SK-N-SH (cell line): ENCODE results near the gene CCDC60. TPM values are rescaled to one million over a fixed set of nuclear protein-coding genes. Genes with fewer than 3 reads are reported as not detected.
"Not testable (repeated sequence)": the region's sequence is repeated elsewhere in the genome, so short reads cannot be mapped to it uniquely, and the experiment has no call there.

Experiments
- CTCF ChIA-PET: fragments of 300-600, 350-600 bp; formaldehyde crosslinking; extraction: SDS; loops from one replicate; lab custom pipeline; 2021; lab: Yijun Ruan, JAX
- POLR2A ChIA-PET: fragments of 350-600 bp; sonication (Branson Sonifier 250); formaldehyde crosslinking; extraction: SDS; loops from one replicate; lab custom pipeline; 2020; ENCODE audit warnings: antibody characterized with exemption, inconsistent platforms; lab: Yijun Ruan, JAX
- DNase-seq: peaks from one replicate; pipeline ENCODE4 v3.0.0; 2012
- H2AFZ ChIP-seq: fragments of 200-600 bp; sonication (generic); 2 replicates; pipeline ENCODE4 v1.8.1; 2016; ENCODE audit warnings: antibody characterized with exemption, mild to moderate bottlenecking, low read depth
- H3F3A ChIP-seq: fragments of 200-600 bp; sonication (generic); replicated peaks from 2 replicates; pipeline ENCODE3; 2016; ENCODE audit warnings: antibody characterized with exemption, mild to moderate bottlenecking; ENCODE audit not compliant: insufficient read depth
- H3K27ac ChIP-seq, 2 experiments: fragments of 200-500 bp in 1 of 2; fragments of 200-600 bp in 1 of 2; sonication (Bioruptor generic) in 1 of 2; sonication (generic), shearing (Covaris generic) in 1 of 2; 2 replicates each; pipeline versions ENCODE4 v1.5.1 to v1.6.1; 2014 to 2016; ENCODE audit warnings: low read depth in 2 of 2, inconsistent platforms in 1 of 2, low read length in 1 of 2, mild to moderate bottlenecking in 1 of 2, mixed read lengths in 1 of 2
- H3K27me3 ChIP-seq: fragments of 200-600 bp; sonication (generic), shearing (Covaris generic); 2 replicates; pipeline ENCODE4 v1.6.1; 2016; ENCODE audit warnings: mixed run types; ENCODE audit not compliant: insufficient read depth
- H3K36me3 ChIP-seq, 2 experiments: fragments of 200-500 bp in 1 of 2; fragments of 200-600 bp in 1 of 2; sonication (Bioruptor generic) in 1 of 2; sonication (generic) in 1 of 2; replicated peaks in 1 of 2; 2 replicates each; pipeline versions ENCODE3 to v1.5.1; 2014 to 2016; ENCODE audit warnings: low read length in 1 of 2, mild to moderate bottlenecking in 1 of 2; ENCODE audit not compliant: insufficient read depth in 2 of 2, control insufficient read depth in 1 of 2
- H3K4me1 ChIP-seq, 2 experiments: fragments of 200-500 bp in 1 of 2; fragments of 200-600 bp in 1 of 2; sonication (Bioruptor generic) in 1 of 2; sonication (generic), shearing (Covaris generic) in 1 of 2; 2 replicates each; pipeline versions ENCODE4 v1.5.1 to v1.6.1; 2014 to 2016; ENCODE audit warnings: low read depth in 1 of 2, low read length in 1 of 2, mixed run types in 1 of 2; ENCODE audit not compliant: insufficient read depth in 2 of 2, control insufficient read depth in 1 of 2
- H3K4me2 ChIP-seq: fragments of 200-600 bp; sonication (generic), shearing (Covaris generic); 2 replicates; pipeline ENCODE4 v1.6.1; 2017; ENCODE audit warnings: mixed run types
- H3K4me3 ChIP-seq, 2 experiments: fragments of 200-500 bp in 1 of 2; fragments of 200-600 bp in 1 of 2; sonication (Bioruptor generic) in 1 of 2; sonication (generic), shearing (Covaris generic) in 1 of 2; 2 replicates each; pipeline versions ENCODE4 v1.5.1 to v1.8.1; 2014 to 2016; ENCODE audit warnings: low read depth in 2 of 2, inconsistent platforms in 1 of 2, low read length in 1 of 2, mild to moderate bottlenecking in 1 of 2, mixed read lengths in 1 of 2, moderate library complexity in 1 of 2
- H3K79me2 ChIP-seq: fragments of 200-600 bp; sonication (generic); 2 replicates; pipeline ENCODE4 v1.8.1; 2017; ENCODE audit warnings: mild to moderate bottlenecking; ENCODE audit not compliant: insufficient read depth
- H3K9ac ChIP-seq: fragments of 200-600 bp; sonication (generic); 2 replicates; pipeline ENCODE4 v1.6.1; 2017; ENCODE audit warnings: mixed run types
- H3K9me2 ChIP-seq: fragments of 200-600 bp; sonication (generic); 2 replicates; pipeline ENCODE4 v1.6.1; 2017; ENCODE audit warnings: mixed run types
- H3K9me3 ChIP-seq: fragments of 200-600 bp; sonication (generic); 2 replicates; pipeline ENCODE4 v1.6.1; 2017; ENCODE audit warnings: mixed run types, mild to moderate bottlenecking, moderate library complexity
- H4K20me1 ChIP-seq: fragments of 200-600 bp; sonication (generic); 2 replicates; pipeline ENCODE4 v1.6.1; 2017; ENCODE audit warnings: mild to moderate bottlenecking, mixed run types; ENCODE audit not compliant: insufficient read depth
- CTCF ChIP-seq: fragments of 200-600 bp; sonication (generic); IDR thresholded peaks from 2 replicates; pipeline ENCODE4 v1.6.1; 2017; ENCODE audit warnings: antibody characterized with exemption, mild to moderate bottlenecking, moderate library complexity
- EP300 ChIP-seq, 2 experiments: IDR thresholded peaks; 2 replicates each; pipeline versions ENCODE4 v1.4.0 to v1.6.1; 2012; ENCODE audit warnings: borderline replicate concordance in 1 of 2, low read depth in 1 of 2, low read length in 1 of 2
- FOSL2 ChIP-seq: IDR thresholded peaks from 2 replicates; pipeline ENCODE4 v1.4.0; 2012; ENCODE audit warnings: low read depth, mild to moderate bottlenecking, moderate library complexity, borderline replicate concordance
- FOXM1 ChIP-seq: IDR thresholded peaks from 2 replicates; pipeline ENCODE4 v1.4.0; 2012; ENCODE audit warnings: low read depth, mild to moderate bottlenecking
- GATA2 ChIP-seq: sonication (generic); formaldehyde crosslinking; IDR thresholded peaks from 2 replicates; pipeline ENCODE4 v1.5.0; 2020; ENCODE audit warnings: mild to moderate bottlenecking, missing genetic modification reagents
- JUND ChIP-seq: IDR thresholded peaks from 2 replicates; pipeline ENCODE4 v1.4.0; 2012
- MEF2A ChIP-seq: IDR thresholded peaks from 2 replicates; pipeline ENCODE4 v1.4.0; 2012; ENCODE audit warnings: low read depth, borderline replicate concordance
- RCOR1 ChIP-seq: fragments of 150-350 bp; IDR thresholded peaks from 2 replicates; pipeline ENCODE4 v1.6.1; 2017; ENCODE audit warnings: antibody characterized with exemption, low read length
- RXRA ChIP-seq: IDR thresholded peaks from 2 replicates; pipeline ENCODE4 v1.4.0; 2012; ENCODE audit warnings: low read depth, mild to moderate bottlenecking, borderline replicate concordance
- SIN3A ChIP-seq: IDR thresholded peaks from 2 replicates; pipeline ENCODE4 v1.6.1; 2012; ENCODE audit warnings: low read depth, mild to moderate bottlenecking, low read length, moderate library complexity, borderline replicate concordance
- WGBS: methylation state at CpG from one replicate; pipeline ENCODE4 v1.1.6; 2017; ENCODE audit warnings: low lambda C conversion rate; 5-methylcytosine and 5-hydroxymethylcytosine counted together
- polyA plus RNA-seq, 3 experiments: library from polyadenylated mRNA; depleted of rRNA; stranded (reverse); fragments of >200 nt; gene quantifications; 2 replicates each; pipeline ENCODE4 v1.2.3, GENCODE V29; 2012

Gene CCDC60
- polyA plus RNA-seq, 1 of the 3 experiments (the other 2 are of a cell fraction) = not detected

- Histone ChIP-seq H3K9ac (no peak overlapping the region), H3K9me2 (no peaks in the 10 kb centered on the region), H2AFZ (no peak overlapping the region), H3K9me3 (no peaks in the 10 kb centered on the region), H3K27ac (no peak overlapping the region), H3K36me3 (no peaks in the 10 kb centered on the region), H3K4me1 (peaks cover 0 to 3% of the 10 kb centered on the region in 2 experiments; a peak in 2 of 4 replicates), H3K79me2 (no peaks in the 10 kb centered on the region), H3K4me3 (no peak overlapping the region), H4K20me1 (no peaks in the 10 kb centered on the region), H3K27me3 (no peaks in the 10 kb centered on the region), H3K4me2 (no peak overlapping the region), H3F3A (no peaks in the 10 kb centered on the region)
- 15% methylated on average over 2 of the region's 2 CpGs for WGBS
- TF ChIP-seq CTCF (no peak), RCOR1 (no peak), JUND (no peak), RXRA (no peak), MEF2A (no peak)
- DNase-seq = no peak
- CTCF ChIA-PET = interaction anchor here (1.1 to 1.7 kb wide), 2 partner anchors 11 to 186 kb away, joined by 3 to 6 read pairs; no protein-coding TSS in a partner anchor
- POLR2A ChIA-PET = no interaction called here
These were observed 7.5 kb downstream of the CCDC60 start for GRCh38 chr12:119341988-119342387.

GRCh38 chr12:119343130-119343529 is 8.6 kb downstream of the CCDC60 start:
- no peaks in the 10 kb centered on the region for H3K27me3 ChIP-seq
- no peak overlapping the region for H3K9ac ChIP-seq
- ChIA-PET CTCF (interaction anchor here (1.1 to 1.7 kb wide), 3 partner anchors 10 to 14 kb away, joined by 3 to 6 read pairs (median 5); no protein-coding TSS in a partner anchor), POLR2A (no interaction called here)
- no peaks in the 10 kb centered on the region for H4K20me1 ChIP-seq
- H3K9me3 ChIP-seq = no peaks in the 10 kb centered on the region
- no peak overlapping the region for H3K4me2 ChIP-seq
- H3K9me2 ChIP-seq = no peaks in the 10 kb centered on the region
- H3K27ac ChIP-seq = no peak overlapping the region
- 5% methylated on average over 7 of the region's 7 CpGs for WGBS
- peak; percentile 72 for DNase-seq
- H3K79me2 ChIP-seq = no peaks in the 10 kb centered on the region
- H3K4me1 ChIP-seq = peaks cover 0 to 3% of the 10 kb centered on the region in 2 experiments; a peak in 2 of 4 replicates
- H3K36me3 ChIP-seq = no peaks in the 10 kb centered on the region
- no peak for TF ChIP-seq FOXM1
- TF ChIP-seq RCOR1 = peak; percentile 81; the same call in 1 of the 2 replicates
- TF ChIP-seq MEF2A = no peak
- TF ChIP-seq SIN3A = no peak
- no peak for TF ChIP-seq FOSL2
- TF ChIP-seq RXRA = no peak
- TF ChIP-seq EP300 (IDR thresholded peaks at IDR 0.05; ENCODE audit: borderline replicate concordance in 1 of 2, low read depth in 1 of 2, low read length in 1 of 2) = peak in 1 of 2 experiments; percentile 75; a peak in 1 of 4 replicates
- no peak overlapping the region for H2AFZ ChIP-seq
- H3K4me3 ChIP-seq = no peak overlapping the region
- H3F3A ChIP-seq = no peaks in the 10 kb centered on the region

GRCh38 chr12:119354172-119354571 is 19.6 kb downstream of the CCDC60 start:
- H3K79me2 ChIP-seq = no peaks in the 10 kb centered on the region
- H4K20me1 ChIP-seq = no peaks in the 10 kb centered on the region
- WGBS = 9% methylated on average over 4 of the region's 4 CpGs
- H3K27ac ChIP-seq = peak overlapping the region in 1 of 2 experiments; percentile 51; a peak in 1 of 4 replicates
- H3K9ac ChIP-seq = no peak overlapping the region
- H3K36me3 ChIP-seq = no peaks in the 10 kb centered on the region
- DNase-seq = peak; percentile 47
- no peak overlapping the region for H3K4me2 ChIP-seq
- no peak overlapping the region for H3K4me3 ChIP-seq
- peaks cover 0 to 3% of the 10 kb centered on the region in 2 experiments; a peak in 1 of 4 replicates for H3K4me1 ChIP-seq
- ChIA-PET CTCF (interaction anchor here (0.9 to 1.3 kb wide), 2 partner anchors 11 to 26 kb away, joined by 3 to 4 read pairs; no protein-coding TSS in a partner anchor), POLR2A (no interaction called here)
- no peaks in the 10 kb centered on the region for H3F3A ChIP-seq
- H3K27me3 ChIP-seq = no peaks in the 10 kb centered on the region
- no peaks in the 10 kb centered on the region for H3K9me3 ChIP-seq
- no peak; a peak in 1 of 4 replicates for TF ChIP-seq EP300 (IDR thresholded peaks at IDR 0.05; ENCODE audit: borderline replicate concordance in 1 of 2, low read depth in 1 of 2, low read length in 1 of 2)
- TF ChIP-seq GATA2 (CRISPR knock-in tag) = peak; percentile 76
- H2AFZ ChIP-seq = no peak overlapping the region
- no peaks in the 10 kb centered on the region for H3K9me2 ChIP-seq

- H3K27ac ChIP-seq, H3K4me3 ChIP-seq, H3K4me2 ChIP-seq, H3K36me3 ChIP-seq, H3K9me2 ChIP-seq, H2AFZ ChIP-seq, H3K9me3 ChIP-seq, H3K27me3 ChIP-seq, DNase-seq, H3K79me2 ChIP-seq, H3F3A ChIP-seq, CTCF ChIA-PET, H3K4me1 ChIP-seq, H4K20me1 ChIP-seq, H3K9ac ChIP-seq: not testable (repeated sequence)
- no CpG with 5 or more reads among the region's 33 CpGs for WGBS
- POLR2A ChIA-PET = interaction anchor here (0.6 kb wide), 1 partner anchor 68 kb away, joined by 4 read pairs; no protein-coding TSS in a partner anchor
These were observed 25.8 kb downstream of the CCDC60 start for GRCh38 chr12:119360366-119360765.
